GM23338 (cell line): ENCODE data around the gene ITGB6. TPM values are rescaled to one million over a fixed set of nuclear protein-coding genes. Genes with fewer than 3 reads are reported as not detected.
A peak's percentile ranks its signal among the peaks of the same experiment; 100 is the strongest.

Source experiments
- ATAC-seq: fragments of 200-7000 bp; cut with Tn5 transposase; 3 replicates; pipeline ENCODE4 v1.9.1; 2020
- DNase-seq: peaks from one replicate; pipeline ENCODE4 v3.0.0-alpha.2; 2015; ENCODE audit warnings: low spot score
- H2AFZ ChIP-seq: fragments of 200-600 bp; sonication (generic); 2 replicates; pipeline ENCODE4 v1.8.0; 2016; ENCODE audit warnings: antibody characterized with exemption, mild to moderate bottlenecking, moderate library complexity
- H3F3A ChIP-seq: fragments of 200-600 bp; sonication (generic); replicated peaks from 2 replicates; pipeline ENCODE4 v1.8.0; 2017; ENCODE audit warnings: antibody characterized with exemption, mixed run types, low read depth
- H3K27ac ChIP-seq: fragments of 200-600 bp; sonication (generic); 2 replicates; pipeline ENCODE4 v1.6.1; 2016; ENCODE audit warnings: low read depth
- H3K27me3 ChIP-seq: fragments of 200-600 bp; sonication (generic); 2 replicates; pipeline ENCODE4 v1.8.0; 2016; ENCODE audit warnings: mild to moderate bottlenecking, mixed run types, moderate library complexity; ENCODE audit not compliant: insufficient read depth
- H3K36me3 ChIP-seq: fragments of 200-600 bp; sonication (generic); 2 replicates; pipeline ENCODE4 v1.8.0; 2016; ENCODE audit warnings: mild to moderate bottlenecking; ENCODE audit not compliant: insufficient read depth
- H3K4me1 ChIP-seq: fragments of 200-600 bp; sonication (generic); 2 replicates; pipeline ENCODE4 v1.8.0; 2016; ENCODE audit warnings: mild to moderate bottlenecking, moderate library complexity; ENCODE audit not compliant: insufficient read depth
- H3K4me2 ChIP-seq: fragments of 200-600 bp; sonication (generic); 2 replicates; pipeline ENCODE4 v1.7.1; 2017; ENCODE audit warnings: mixed run types
- H3K4me3 ChIP-seq: fragments of 200-600 bp; sonication (generic); 2 replicates; pipeline ENCODE4 v1.6.1; 2016; ENCODE audit warnings: mixed run types
- H3K79me2 ChIP-seq: fragments of 200-600 bp; sonication (generic); replicated peaks from 2 replicates; pipeline ENCODE4 v1.8.0; 2017; ENCODE audit warnings: mild to moderate bottlenecking; ENCODE audit not compliant: insufficient read depth
- H3K9me2 ChIP-seq: fragments of 200-600 bp; sonication (generic); 2 replicates; pipeline ENCODE4 v1.8.0; 2017; ENCODE audit not compliant: insufficient read depth
- H4K20me1 ChIP-seq: fragments of 200-600 bp; sonication (generic); replicated peaks from 2 replicates; pipeline ENCODE4 v1.8.0; 2017; ENCODE audit warnings: mild to moderate bottlenecking; ENCODE audit not compliant: insufficient read depth
- H3K27ac Mint-ChIP-seq: 2 replicates; pipeline ENCODE4 v1.8.0; 2020; ENCODE audit warnings: inconsistent platforms, mild to moderate bottlenecking, moderate library complexity, mixed read lengths
- H3K27me3 Mint-ChIP-seq: 3 replicates; pipeline ENCODE4 v1.8.0; 2022; ENCODE audit warnings: low read depth, mild to moderate bottlenecking, moderate library complexity, mixed read lengths, inconsistent platforms; ENCODE audit not compliant: insufficient read depth, poor library complexity
- H3K36me3 Mint-ChIP-seq: 3 replicates; pipeline ENCODE4 v1.8.0; 2021; ENCODE audit warnings: low read depth, mild to moderate bottlenecking, inconsistent platforms, moderate library complexity, mixed read lengths
- H3K4me1 Mint-ChIP-seq: 3 replicates; pipeline ENCODE4 v1.8.0; 2020; ENCODE audit warnings: mild to moderate bottlenecking, inconsistent platforms, mixed read lengths
- H3K4me3 Mint-ChIP-seq: 3 replicates; pipeline ENCODE4 v1.8.0; 2021; ENCODE audit warnings: moderate library complexity, mild to moderate bottlenecking, inconsistent platforms, mixed read lengths
- H3K9me3 Mint-ChIP-seq: 3 replicates; pipeline ENCODE4 v1.8.0; 2020; ENCODE audit warnings: moderate library complexity, mild to moderate bottlenecking, inconsistent platforms, mixed read lengths
- CTCF ChIP-seq, 2 experiments: fragments of 200-600 bp in 1 of 2; sonication (generic) in 1 of 2; conservative IDR thresholded peaks; 2 replicates each; pipeline versions ENCODE4 v1.5.1 to v1.6.1; 2016 to 2017; ENCODE audit warnings: antibody characterized with exemption in 2 of 2, low read depth in 2 of 2, mild to moderate bottlenecking in 2 of 2, moderate library complexity in 1 of 2
- EZH2phosphoT487 ChIP-seq: fragments of 200-600 bp; sonication (generic); IDR thresholded peaks from one replicate; pipeline ENCODE4 v1.8.1; 2018; ENCODE audit warnings: antibody characterized with exemption; ENCODE audit not compliant: unreplicated experiment
- polyA plus RNA-seq: library from polyadenylated mRNA; unstranded; fragments of >200 nt; fragmentation: Nextera tagmentation; extraction: Ambion mirVana; gene quantifications from 2 replicates; pipeline ENCODE4 v1.2.1, GENCODE V29; 2016
- total RNA-seq: library from RNA; depleted of rRNA; stranded (reverse); fragments of >200 nt; shearing (Covaris generic); gene quantifications from 2 replicates; pipeline ENCODE4 v1.2.3, GENCODE V29; 2014
- TF ChIP-seq, protein P1 (sequence below): fragments of 250-450 bp; sonication (Bioruptor Pico); IDR thresholded peaks from 2 replicates; pipeline ENCODE4 v1.5.0; 2020; ENCODE audit warnings: mild to moderate bottlenecking, moderate library complexity
- TF ChIP-seq, protein P2 (sequence below): IDR thresholded peaks from 2 replicates; pipeline ENCODE4 v1.6.1; 2016; ENCODE audit warnings: antibody characterized with exemption

ITGB6 gene
- total and polyA plus RNA-seq, 2 experiments from 2014 or later = not detected

GRCh38 chr2:160214461-160215445 is 14.7 kb upstream of the ITGB6 start:
- H3K9me3 Mint-ChIP-seq = no peaks in the 10 kb centered on the region
- Histone ChIP-seq H3K4me3 (no peak overlapping the region), H2AFZ (0 out of 2 replicates have a peak overlapping the region, but pooled peaks have one; percentile 32), H3K36me3 (no peaks in the 10 kb centered on the region), H3K9me2 (0 out of 2 replicates have a peak, but pooled peaks cover 14% of the 10 kb centered on the region), H3K4me2 (no peak overlapping the region), H3K79me2 (no peaks in the 10 kb centered on the region), H3F3A (no peaks in the 10 kb centered on the region), H4K20me1 (no peaks in the 10 kb centered on the region), H3K27me3 (no peaks in the 10 kb centered on the region), H3K4me1 (no peaks in the 10 kb centered on the region), H3K27ac (no peak overlapping the region)
- ATAC-seq (no peak), DNase-seq (no peak)
- H3K4me1 Mint-ChIP-seq = no peaks in the 10 kb centered on the region; the same call in 2 of the 3 replicates
- peaks cover 2% of the 10 kb centered on the region for H3K27me3 Mint-ChIP-seq
- TF ChIP-seq, protein P1, sequence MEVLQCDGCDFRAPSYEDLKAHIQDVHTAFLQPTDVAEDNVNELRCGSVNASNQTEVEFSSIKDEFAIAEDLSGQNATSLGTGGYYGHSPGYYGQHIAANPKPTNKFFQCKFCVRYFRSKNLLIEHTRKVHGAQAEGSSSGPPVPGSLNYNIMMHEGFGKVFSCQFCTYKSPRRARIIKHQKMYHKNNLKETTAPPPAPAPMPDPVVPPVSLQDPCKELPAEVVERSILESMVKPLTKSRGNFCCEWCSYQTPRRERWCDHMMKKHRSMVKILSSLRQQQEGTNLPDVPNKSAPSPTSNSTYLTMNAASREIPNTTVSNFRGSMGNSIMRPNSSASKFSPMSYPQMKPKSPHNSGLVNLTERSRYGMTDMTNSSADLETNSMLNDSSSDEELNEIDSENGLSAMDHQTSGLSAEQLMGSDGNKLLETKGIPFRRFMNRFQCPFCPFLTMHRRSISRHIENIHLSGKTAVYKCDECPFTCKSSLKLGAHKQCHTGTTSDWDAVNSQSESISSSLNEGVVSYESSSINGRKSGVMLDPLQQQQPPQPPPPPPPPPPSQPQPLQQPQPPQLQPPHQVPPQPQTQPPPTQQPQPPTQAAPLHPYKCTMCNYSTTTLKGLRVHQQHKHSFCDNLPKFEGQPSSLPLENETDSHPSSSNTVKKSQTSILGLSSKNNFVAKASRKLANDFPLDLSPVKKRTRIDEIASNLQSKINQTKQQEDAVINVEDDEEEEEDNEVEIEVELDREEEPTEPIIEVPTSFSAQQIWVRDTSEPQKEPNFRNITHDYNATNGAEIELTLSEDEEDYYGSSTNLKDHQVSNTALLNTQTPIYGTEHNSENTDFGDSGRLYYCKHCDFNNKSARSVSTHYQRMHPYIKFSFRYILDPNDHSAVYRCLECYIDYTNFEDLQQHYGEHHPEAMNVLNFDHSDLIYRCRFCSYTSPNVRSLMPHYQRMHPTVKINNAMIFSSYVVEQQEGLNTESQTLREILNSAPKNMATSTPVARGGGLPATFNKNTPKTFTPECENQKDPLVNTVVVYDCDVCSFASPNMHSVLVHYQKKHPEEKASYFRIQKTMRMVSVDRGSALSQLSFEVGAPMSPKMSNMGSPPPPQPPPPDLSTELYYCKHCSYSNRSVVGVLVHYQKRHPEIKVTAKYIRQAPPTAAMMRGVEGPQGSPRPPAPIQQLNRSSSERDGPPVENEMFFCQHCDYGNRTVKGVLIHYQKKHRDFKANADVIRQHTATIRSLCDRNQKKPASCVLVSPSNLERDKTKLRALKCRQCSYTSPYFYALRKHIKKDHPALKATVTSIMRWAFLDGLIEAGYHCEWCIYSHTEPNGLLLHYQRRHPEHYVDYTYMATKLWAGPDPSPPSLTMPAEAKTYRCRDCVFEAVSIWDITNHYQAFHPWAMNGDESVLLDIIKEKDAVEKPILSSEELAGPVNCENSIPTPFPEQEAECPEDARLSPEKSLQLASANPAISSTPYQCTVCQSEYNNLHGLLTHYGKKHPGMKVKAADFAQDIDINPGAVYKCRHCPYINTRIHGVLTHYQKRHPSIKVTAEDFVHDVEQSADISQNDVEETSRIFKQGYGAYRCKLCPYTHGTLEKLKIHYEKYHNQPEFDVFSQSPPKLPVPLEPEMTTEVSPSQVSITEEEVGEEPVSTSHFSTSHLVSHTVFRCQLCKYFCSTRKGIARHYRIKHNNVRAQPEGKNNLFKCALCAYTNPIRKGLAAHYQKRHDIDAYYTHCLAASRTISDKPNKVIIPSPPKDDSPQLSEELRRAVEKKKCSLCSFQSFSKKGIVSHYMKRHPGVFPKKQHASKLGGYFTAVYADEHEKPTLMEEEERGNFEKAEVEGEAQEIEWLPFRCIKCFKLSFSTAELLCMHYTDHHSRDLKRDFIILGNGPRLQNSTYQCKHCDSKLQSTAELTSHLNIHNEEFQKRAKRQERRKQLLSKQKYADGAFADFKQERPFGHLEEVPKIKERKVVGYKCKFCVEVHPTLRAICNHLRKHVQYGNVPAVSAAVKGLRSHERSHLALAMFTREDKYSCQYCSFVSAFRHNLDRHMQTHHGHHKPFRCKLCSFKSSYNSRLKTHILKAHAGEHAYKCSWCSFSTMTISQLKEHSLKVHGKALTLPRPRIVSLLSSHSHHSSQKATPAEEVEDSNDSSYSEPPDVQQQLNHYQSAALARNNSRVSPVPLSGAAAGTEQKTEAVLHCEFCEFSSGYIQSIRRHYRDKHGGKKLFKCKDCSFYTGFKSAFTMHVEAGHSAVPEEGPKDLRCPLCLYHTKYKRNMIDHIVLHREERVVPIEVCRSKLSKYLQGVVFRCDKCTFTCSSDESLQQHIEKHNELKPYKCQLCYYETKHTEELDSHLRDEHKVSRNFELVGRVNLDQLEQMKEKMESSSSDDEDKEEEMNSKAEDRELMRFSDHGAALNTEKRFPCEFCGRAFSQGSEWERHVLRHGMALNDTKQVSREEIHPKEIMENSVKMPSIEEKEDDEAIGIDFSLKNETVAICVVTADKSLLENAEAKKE = no peak
- TF ChIP-seq, protein P2, sequence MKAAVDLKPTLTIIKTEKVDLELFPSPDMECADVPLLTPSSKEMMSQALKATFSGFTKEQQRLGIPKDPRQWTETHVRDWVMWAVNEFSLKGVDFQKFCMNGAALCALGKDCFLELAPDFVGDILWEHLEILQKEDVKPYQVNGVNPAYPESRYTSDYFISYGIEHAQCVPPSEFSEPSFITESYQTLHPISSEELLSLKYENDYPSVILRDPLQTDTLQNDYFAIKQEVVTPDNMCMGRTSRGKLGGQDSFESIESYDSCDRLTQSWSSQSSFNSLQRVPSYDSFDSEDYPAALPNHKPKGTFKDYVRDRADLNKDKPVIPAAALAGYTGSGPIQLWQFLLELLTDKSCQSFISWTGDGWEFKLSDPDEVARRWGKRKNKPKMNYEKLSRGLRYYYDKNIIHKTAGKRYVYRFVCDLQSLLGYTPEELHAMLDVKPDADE = no peak
- TF ChIP-seq CTCF (conservative IDR thresholded peaks at IDR 0.05; ENCODE audit: low read depth in 2 of 2) (no peak), EZH2phosphoT487 (no peak)
- H3K27ac Mint-ChIP-seq = no peak overlapping the region
- no peaks in the 10 kb centered on the region for H3K36me3 Mint-ChIP-seq
- H3K4me3 Mint-ChIP-seq = no peak overlapping the region
